OCI-LY1 (cell line): ENCODE results near the gene ARHGEF40.

Source experiments
- H2AFZ ChIP-seq: fragments of 200-600 bp; sonication (generic), shearing (Covaris generic); 2 replicates; pipeline ENCODE4 v1.6.0; 2014; ENCODE audit warnings: antibody characterized with exemption, mild to moderate bottlenecking, low read length
- H3F3A ChIP-seq: fragments of 200-600 bp; sonication (generic), shearing (Covaris generic); 2 replicates; pipeline ENCODE4 v1.6.0; 2014; ENCODE audit warnings: mild to moderate bottlenecking, antibody characterized with exemption, low read length, moderate library complexity; ENCODE audit not compliant: insufficient read depth
- H3K27ac ChIP-seq: fragments of 200-600 bp; sonication (generic); 2 replicates; pipeline ENCODE4 v1.5.1; 2014; ENCODE audit warnings: low read length, mixed run types, mild to moderate bottlenecking, low read depth; ENCODE audit not compliant: poor library complexity, severe bottlenecking
- H3K27me3 ChIP-seq: fragments of 200-600 bp; sonication (generic); 2 replicates; pipeline ENCODE4 v1.6.0; 2014; ENCODE audit warnings: antibody characterized with exemption, mild to moderate bottlenecking, low read length, moderate library complexity; ENCODE audit not compliant: insufficient read depth
- H3K36me3 ChIP-seq: fragments of 200-600 bp; sonication (generic); 2 replicates; pipeline ENCODE4 v1.6.1; 2014; ENCODE audit warnings: mild to moderate bottlenecking, antibody characterized with exemption, low read length, moderate library complexity, mixed read lengths; ENCODE audit not compliant: insufficient read depth
- H3K4me1 ChIP-seq: fragments of 200-600 bp; sonication (generic); 2 replicates; pipeline ENCODE4 v1.5.1; 2014; ENCODE audit warnings: mild to moderate bottlenecking, low read length, moderate library complexity; ENCODE audit not compliant: insufficient read depth, severe bottlenecking
- H3K4me2 ChIP-seq: fragments of 200-600 bp; sonication (generic), shearing (Covaris generic); 2 replicates; pipeline ENCODE4 v1.6.1; 2014; ENCODE audit warnings: low read length
- H3K4me3 ChIP-seq: fragments of 200-600 bp; sonication (generic); 2 replicates; pipeline ENCODE4 v1.5.1; 2014; ENCODE audit warnings: low read length, low read depth, mild to moderate bottlenecking, mixed read lengths; ENCODE audit not compliant: poor library complexity, severe bottlenecking
- H3K79me2 ChIP-seq: fragments of 200-600 bp; shearing (Covaris generic); 2 replicates; pipeline ENCODE4 v1.6.1; 2016; ENCODE audit warnings: mixed run types, low read length, mixed read lengths; ENCODE audit not compliant: insufficient read depth
- H3K9ac ChIP-seq: fragments of 200-600 bp; sonication (generic), shearing (Covaris generic); 2 replicates; pipeline ENCODE4 v1.6.1; 2014; ENCODE audit warnings: mild to moderate bottlenecking, low read length, mixed read lengths
- H3K9me2 ChIP-seq: fragments of 200-600 bp; sonication (generic), shearing (Covaris generic); 2 replicates; pipeline ENCODE4 v1.6.1; 2014; ENCODE audit warnings: low read depth, mild to moderate bottlenecking, low read length, mixed read lengths
- H3K9me3 ChIP-seq: fragments of 200-600 bp; shearing (Covaris generic); 2 replicates; pipeline ENCODE4 v1.6.1; 2014; ENCODE audit warnings: low read length, mixed read lengths
- H4K20me1 ChIP-seq: fragments of 200-600 bp; sonication (generic), shearing (Covaris generic); 2 replicates; pipeline ENCODE4 v1.6.0; 2016; ENCODE audit warnings: mild to moderate bottlenecking, low read length; ENCODE audit not compliant: insufficient read depth
- CTCF ChIP-seq: fragments of 200-600 bp; sonication (generic), shearing (Covaris generic); IDR thresholded peaks from 2 replicates; pipeline ENCODE4 v1.5.1; 2017; ENCODE audit warnings: mild to moderate bottlenecking, antibody characterized with exemption, low read length, moderate library complexity, mixed read lengths
- EZH2 ChIP-seq: fragments of 200-600 bp; sonication (generic), shearing (Covaris generic); IDR thresholded peaks from 2 replicates; pipeline ENCODE4 v1.8.0; 2017; ENCODE audit warnings: borderline replicate concordance, mixed run types, mild to moderate bottlenecking, antibody characterized with exemption, low read length, moderate library complexity, mixed read lengths

ARHGEF40 gene

GRCh38 chr14:21048638-21049037 lies 21.5 kb upstream of the ARHGEF40 start:
- Histone ChIP-seq H4K20me1 (no peaks in the 10 kb centered on the region), H3K27me3 (peaks cover 3% of the 10 kb centered on the region; the same call in 1 of the 2 replicates), H3K4me1 (no peaks in the 10 kb centered on the region), H3K9me2 (no peaks in the 10 kb centered on the region), H3K79me2 (no peaks in the 10 kb centered on the region), H3K9ac (no peak overlapping the region), H3K36me3 (no peaks in the 10 kb centered on the region), H2AFZ (no peak overlapping the region), H3K27ac (no peak overlapping the region), H3K9me3 (no peaks in the 10 kb centered on the region), H3K4me2 (no peak overlapping the region), H3K4me3 (no peak overlapping the region), H3F3A (no peaks in the 10 kb centered on the region)
- TF ChIP-seq CTCF (no peak), EZH2 (no peak)

GRCh38 chr14:21049271-21049673 lies 20.8 kb upstream of the ARHGEF40 start:
- Histone ChIP-seq H3K4me3 (no peak overlapping the region), H3K27ac (no peak overlapping the region), H4K20me1 (no peaks in the 10 kb centered on the region), H2AFZ (no peak overlapping the region), H3K9me3 (no peaks in the 10 kb centered on the region), H3K4me1 (no peaks in the 10 kb centered on the region), H3K9ac (no peak overlapping the region), H3F3A (no peaks in the 10 kb centered on the region), H3K4me2 (no peak overlapping the region), H3K27me3 (peaks cover 3% of the 10 kb centered on the region; the same call in 1 of the 2 replicates), H3K9me2 (no peaks in the 10 kb centered on the region), H3K36me3 (no peaks in the 10 kb centered on the region), H3K79me2 (no peaks in the 10 kb centered on the region)
- TF ChIP-seq CTCF, result no peak

- no peaks in the 10 kb centered on the region for H3F3A ChIP-seq
- no peak overlapping the region for H3K4me3 ChIP-seq
- no peak overlapping the region for H3K4me2 ChIP-seq
- H2AFZ ChIP-seq, result no peak overlapping the region
- TF ChIP-seq EZH2, result no peak
- no peak for TF ChIP-seq CTCF
- no peak overlapping the region for H3K9ac ChIP-seq
- H3K27ac ChIP-seq, result no peak overlapping the region
- no peaks in the 10 kb centered on the region for H3K79me2 ChIP-seq
- no peaks in the 10 kb centered on the region for H3K9me2 ChIP-seq
- no peaks in the 10 kb centered on the region for H3K36me3 ChIP-seq
- no peaks in the 10 kb centered on the region for H3K4me1 ChIP-seq
- H3K9me3 ChIP-seq, result no peaks in the 10 kb centered on the region
- no peaks in the 10 kb centered on the region for H4K20me1 ChIP-seq
- H3K27me3 ChIP-seq, result peaks cover 4% of the 10 kb centered on the region; the same call in 1 of the 2 replicates
Measured at GRCh38 chr14:21050597-21050996, 19.5 kb upstream of the ARHGEF40 start.
